GM12872 (cell line): Measurements from ENCODE around the gene BMP5.

Source experiments
- CTCF ChIP-seq: IDR thresholded peaks from 3 replicates; pipeline ENCODE4 v1.5.1; 2011; ENCODE audit warnings: low read depth, mild to moderate bottlenecking, low read length, moderate library complexity; ENCODE audit not compliant: insufficient read depth

BMP5 gene

GRCh38 chr6:55875400-55875799, at the start of gene BMP5:
Gene BMP5 (minus strand): TSS chr6:55875590. CDS start chr6:55874865, 725 bp downstream.
- TF ChIP-seq CTCF = no peak

GRCh38 chr6:55922406-55922805, 47.0 kb upstream of the BMP5 start:
- no peak for TF ChIP-seq CTCF

- TF ChIP-seq CTCF = no peak
These were observed 44.4 kb upstream of the BMP5 start for GRCh38 chr6:55919716-55920308.

GRCh38 chr6:55918639-55919038, 43.2 kb upstream of the BMP5 start:
- TF ChIP-seq CTCF = no peak

- TF ChIP-seq CTCF = no peak
These were observed 42.5 kb upstream of the BMP5 start for GRCh38 chr6:55917751-55918415.

GRCh38 chr6:55916188-55916587, 40.8 kb upstream of the BMP5 start:
- no peak for TF ChIP-seq CTCF

- TF ChIP-seq CTCF = no peak
These were observed 38.1 kb upstream of the BMP5 start for GRCh38 chr6:55913228-55914195.
